Measurements from ENCODE around the gene PRDX3. TPM values are rescaled to one million over a fixed set of nuclear protein-coding genes. Genes with fewer than 3 reads are reported as not detected.

The PRDX3 gene
- total RNA-seq, 1 experiment from 2014 or later, result 297 TPM

DNA sequence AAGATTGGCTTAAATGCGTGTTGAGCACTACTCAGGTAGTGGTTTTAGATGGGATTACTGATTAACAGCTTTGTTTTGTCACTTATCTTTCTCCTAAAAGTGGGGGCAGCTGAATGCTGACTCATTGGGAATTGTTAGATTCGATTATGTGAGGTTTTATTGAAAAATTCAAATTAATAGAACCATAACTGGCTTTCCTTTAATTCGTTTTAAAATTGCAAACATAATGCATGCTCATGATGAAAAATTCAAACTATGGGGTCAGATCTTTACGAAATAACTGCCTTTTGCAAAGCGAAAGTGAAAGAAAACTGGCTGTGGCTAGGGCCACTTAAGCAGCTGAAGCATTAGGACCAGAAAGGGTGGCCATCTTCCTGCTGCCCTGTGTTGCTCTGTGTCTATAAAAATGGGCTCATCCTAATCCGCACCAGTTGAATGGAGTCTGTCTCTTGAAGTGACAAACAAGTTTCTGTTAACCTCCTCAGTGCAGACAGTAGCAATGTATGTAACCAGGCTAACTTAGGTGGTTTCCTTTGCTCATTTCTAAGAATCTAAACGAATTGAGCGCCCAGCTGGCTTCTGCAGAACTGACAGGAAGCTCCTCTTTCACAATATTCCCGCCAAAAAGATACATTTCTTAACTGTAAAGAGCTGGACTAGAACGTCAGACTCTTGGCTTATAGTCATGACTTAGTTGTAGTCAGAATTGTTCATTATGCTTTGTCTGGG lies 46.9 kb downstream of the PRDX3 start:
- DNase-seq (ENCODE audit: low read depth), result peak; percentile 41

DNA sequence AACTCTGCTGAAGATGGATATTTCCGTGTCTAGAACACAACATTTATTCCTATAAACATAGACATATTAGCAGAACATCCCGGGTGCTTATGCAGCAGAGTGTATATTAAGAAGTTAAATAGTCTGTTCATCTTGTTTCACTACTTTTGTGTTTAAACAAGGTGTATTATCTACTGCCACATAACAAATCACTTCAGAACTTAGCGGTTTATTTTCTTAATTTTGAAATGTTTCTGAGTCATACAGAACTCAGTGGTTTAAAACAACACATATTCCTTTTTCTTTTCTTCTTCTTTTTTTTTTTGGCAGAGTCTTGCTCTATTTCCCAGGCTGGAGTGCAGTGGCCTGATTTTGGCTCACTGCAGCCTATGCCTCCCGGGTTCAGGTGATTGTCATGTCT lies 48.9 kb downstream of the PRDX3 start:
- no peak for DNase-seq (ENCODE audit: low read depth)

DNA sequence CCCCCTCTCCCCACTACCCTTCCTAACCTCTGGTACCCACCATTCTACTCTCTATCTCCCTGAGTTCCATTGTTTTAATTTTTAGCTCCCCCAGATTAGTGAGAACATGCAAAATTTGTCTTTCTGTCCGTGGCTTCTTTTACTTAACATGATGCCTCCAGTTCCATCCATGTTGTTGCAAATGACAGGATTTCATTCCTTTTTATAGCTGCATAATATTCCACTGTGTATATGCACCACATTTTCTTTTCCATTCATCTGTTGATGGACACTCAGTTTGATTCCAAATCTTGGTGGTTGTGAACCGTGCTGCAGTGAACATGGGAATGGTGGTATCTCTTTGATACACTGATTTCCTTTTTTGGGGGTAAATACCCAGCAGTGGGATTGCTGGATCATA lies 52.7 kb downstream of the PRDX3 start:
- no peak for DNase-seq (ENCODE audit: low read depth)

DNA sequence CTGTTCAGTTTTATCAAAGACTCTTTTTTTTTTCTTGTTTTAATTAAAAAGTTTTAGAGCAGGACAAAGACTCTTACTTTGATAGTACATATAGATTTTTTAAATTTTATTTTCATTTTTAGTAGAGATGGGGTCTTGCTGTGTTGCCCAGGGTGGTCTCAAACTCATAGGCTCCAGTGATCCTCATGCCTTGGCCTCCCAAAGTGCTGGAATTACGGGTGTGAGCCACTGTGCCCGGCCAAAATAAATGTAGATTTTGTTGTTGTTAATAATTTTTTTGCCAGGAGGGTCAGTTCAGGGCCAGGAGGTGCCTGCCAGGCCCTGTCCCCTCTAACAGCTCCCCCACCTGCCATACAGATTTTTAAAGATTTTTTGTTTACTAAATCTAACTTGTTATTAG lies 57.7 kb downstream of the PRDX3 start:
- DNase-seq (ENCODE audit: low read depth), result no peak

DNA sequence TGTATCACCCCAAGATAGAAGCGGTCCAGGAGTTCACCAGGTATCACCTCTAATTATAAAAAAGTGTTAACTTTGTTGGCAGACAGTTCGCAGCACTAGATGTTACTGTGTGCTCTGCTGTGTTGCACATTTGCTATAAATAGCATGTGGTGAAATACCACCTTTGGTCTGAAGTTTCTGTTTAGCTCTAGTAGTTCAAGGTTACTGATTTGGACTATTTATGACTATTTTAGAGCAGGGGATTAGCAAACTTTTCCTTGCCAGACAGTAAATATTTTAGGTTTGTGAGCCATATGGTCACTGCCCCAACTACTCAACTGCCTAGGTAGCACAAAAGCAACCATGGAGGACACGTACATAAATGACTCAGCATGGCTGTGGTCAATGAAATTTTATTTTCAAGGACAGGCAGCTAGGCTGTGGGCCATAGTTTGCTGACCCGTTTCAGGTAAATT lies 58.2 kb downstream of the PRDX3 start:
- DNase-seq (ENCODE audit: low read depth), result peak; percentile 29

DNA sequence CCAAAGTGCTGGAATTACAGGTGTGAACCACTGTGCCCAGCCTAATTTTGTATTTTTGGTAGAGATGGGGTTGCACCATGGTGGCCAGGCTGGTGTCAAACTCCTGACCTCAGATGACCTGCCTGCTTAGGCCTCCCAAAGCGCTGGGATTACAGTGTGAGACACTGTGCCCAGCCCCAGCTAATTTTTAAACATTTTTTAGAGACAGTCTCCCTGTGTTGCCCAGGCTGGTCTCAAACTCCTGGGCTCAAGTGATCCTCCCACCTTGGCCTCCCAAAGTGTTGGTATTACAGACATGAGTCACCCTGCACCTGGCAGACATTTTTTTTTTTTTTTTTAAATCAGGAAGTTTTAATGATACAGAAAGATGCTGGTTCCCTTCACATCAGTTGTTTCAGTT lies 59.2 kb downstream of the PRDX3 start:
- DNase-seq (ENCODE audit: low read depth), result no peak

DNA sequence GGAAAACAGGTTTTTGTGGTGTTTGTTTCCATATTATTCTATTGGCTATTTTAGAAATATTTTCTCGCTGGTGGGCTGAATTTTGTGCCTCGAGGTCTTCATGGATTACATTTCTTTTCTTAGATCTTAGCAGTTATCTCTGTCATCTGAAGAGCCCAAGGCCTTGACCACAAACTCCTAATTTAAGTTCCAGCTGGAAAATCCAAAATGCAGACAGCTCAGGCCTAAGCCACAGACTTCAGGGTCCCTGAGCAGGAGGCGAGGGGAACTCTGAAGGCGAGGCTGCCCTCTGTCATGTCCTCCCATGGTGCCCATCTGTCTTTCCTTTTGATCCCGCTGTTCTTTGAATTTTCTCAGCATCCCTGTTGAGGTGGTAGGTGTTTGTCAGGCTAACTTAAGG lies 60.4 kb downstream of the PRDX3 start:
- DNase-seq (ENCODE audit: low read depth), result no peak

Other genes with a start within 250 kb of the PRDX3 start
- 0.45 and 0.98 TPM in 2 replicates for gene NANOS1, start 149.1 kb downstream of the PRDX3 start, total RNA-seq (2014; rRNA removed)
- gene EIF3A, start 98.0 kb downstream of the PRDX3 start, total RNA-seq (2014; rRNA removed), result 116 and 140 TPM in 2 replicates
- gene DENND10, start 74.7 kb downstream of the PRDX3 start, total RNA-seq (2014; rRNA removed), result 53.1 and 67.3 TPM in 2 replicates
- gene SFXN4, start 13.1 kb downstream of the PRDX3 start, total RNA-seq (2014; rRNA removed), result 10.6 and 31.8 TPM in 2 replicates
- 1.5 and 2.4 TPM in 2 replicates for gene GRK5, start 28.8 kb upstream of the PRDX3 start, total RNA-seq (2014; rRNA removed)